Heart left ventricle (tissue), 16 donors: Measurements from ENCODE around the gene GALNT18. TPM values are rescaled to one million over a fixed set of nuclear protein-coding genes. Genes with fewer than 3 reads are reported as not detected.
A peak's percentile ranks its signal among the peaks of the same experiment; 100 is the strongest.

ENCODE experiments used
- ATAC-seq, 4 donors: fragments of 200-7000 bp; cut with Tn5 transposase; one replicate each; pipeline ENCODE4 v1.9.1; 2020 to 2022; ENCODE audit warnings: moderate library complexity in 4 of 4, mild to moderate bottlenecking in 3 of 4, moderate number of reproducible peaks in 1 of 4
- DNase-seq, 5 donors: peaks; one replicate each; pipeline ENCODE4 v3.0.0-alpha.2; 2020
- H3K27ac ChIP-seq, 12 donors: fragments of 200-600 bp; sonication (generic) in 4 of 12; one replicate each; pipeline versions ENCODE4 v1.5.0 to v1.8.0; 2016 to 2022; ENCODE audit warnings: mild to moderate bottlenecking in 2 of 12
- H3K27me3 ChIP-seq, 9 donors: fragments of 200-600 bp; sonication (generic) in 2 of 9; one replicate each; pipeline versions ENCODE4 v1.5.1 to v1.8.0; 2016 to 2022; ENCODE audit warnings: mild to moderate bottlenecking in 3 of 9
- H3K36me3 ChIP-seq, 9 donors: fragments of 200-600 bp; sonication (generic) in 2 of 9; one replicate each; pipeline versions ENCODE4 v1.5.0 to v1.8.0; 2018 to 2022; ENCODE audit warnings: mild to moderate bottlenecking in 2 of 9
- H3K4me1 ChIP-seq, 12 donors: fragments of 200-600 bp; sonication (generic) in 4 of 12; one replicate each; pipeline versions ENCODE4 v1.5.0 to v1.8.0; 2016 to 2022; ENCODE audit warnings: mild to moderate bottlenecking in 3 of 12
- H3K4me3 ChIP-seq, 12 donors: fragments of 200-600 bp; sonication (generic) in 4 of 12; one replicate each; pipeline versions ENCODE4 v1.5.0 to v1.8.0; 2017 to 2022; ENCODE audit warnings: mild to moderate bottlenecking in 9 of 12, moderate library complexity in 4 of 12
- H3K9me3 ChIP-seq, 12 donors: fragments of 200-600 bp; sonication (generic) in 4 of 12; one replicate each; pipeline versions ENCODE4 v1.5.0 to v1.8.0; 2016 to 2022; ENCODE audit warnings: mild to moderate bottlenecking in 1 of 12
- POLR2A ChIP-seq, 2 donors: fragments of 450-650 bp; IDR thresholded peaks; one replicate each; pipeline ENCODE4 v1.6.1; 2017; ENCODE audit warnings: antibody characterized with exemption in 2 of 2, mild to moderate bottlenecking in 2 of 2, moderate library complexity in 2 of 2
- WGBS, 4 donors: extraction: QIAGEN DNeasy Blood & Tissue Kit in 2 of 4; methylation state at CpG; one replicate each; pipeline versions ENCODE4 v1.1.5 to v1.1.7; 2013 to 2018; 5-methylcytosine and 5-hydroxymethylcytosine counted together
- intact Hi-C, 10 donors: fragments of 100-400 bp; cut with DNase I; formaldehyde crosslinking; loops; one replicate each; pipeline versions ENCODE4 v1.11.1 to v1.14.2; 2022
- polyA plus RNA-seq, 2 donors: library from polyadenylated mRNA; stranded (reverse); fragments of 200-250 nt; gene quantifications; one replicate each; pipeline ENCODE4 v1.2.3, GENCODE V29; 2013
- total RNA-seq, 9 donors: library from RNA; depleted of rRNA in 2 of 9; stranded (reverse); fragments of >200 nt in 2 of 9; fragmentation: NEBNext Ultra II Directional in 3 of 9; extraction: Animal tissue kit (Norgen Biotek cat#: 25700) in 3 of 9; gene quantifications; one replicate each; pipeline versions ENCODE4 v1.1.0 to v1.2.4, GENCODE V29; 2016 to 2023
- TF ChIP-seq, protein P1 (sequence below), 12 donors: fragments of 200-600 bp; sonication (generic) in 4 of 12; IDR thresholded peaks; one replicate each; pipeline versions ENCODE4 v1.5.0 to v1.8.0; 2018 to 2022; ENCODE audit warnings: antibody characterized with exemption in 12 of 12, mild to moderate bottlenecking in 5 of 12
- donor health status: ischemic (EF 13 %, LVEDD 7.1; RV severe dilation, severe dysfunction).
- donor health status: healthy with polysubstance abuse.
- donor health status: DM: no; HTN: yes; CAD: no.
- donor health status: DM: no; HTN: no; CAD: no.
- donor health status: ischemic (EF 25% LVEDD 6.9; RV normal size, moderate dysfunction).
- donor health status: ischemic (EF 25% LVEDD 5.7; RV mildly dilated, moderate dysfunction).
- donor health status: healthy.
- donor health status: DM: yes; HTN: yes; CAD: no.
- donor health status: ischemic (EF 35%, LVEDD 5.7; RV mildly dilated, moderate dysfunction).
- donor health status: nonischemic (EF 11% LVEDD 7.7; RV severe dilation, severe dysfunction).
- donor health status: DM: yes; HTN: yes; CAD: no.
- donor health status: PGD.
- donor health status: ischemic (EF 29% LVEDD 5.4; RV normal size, mild dysfunction).
- donor health status: nonischemic (EF 23%, LVEDD 6.1; RV moderate dilation, normal function).

Gene GALNT18
- total and polyA plus RNA-seq, 11 donors: 9.0 to 31.8 (median 17.3) TPM

DNA sequence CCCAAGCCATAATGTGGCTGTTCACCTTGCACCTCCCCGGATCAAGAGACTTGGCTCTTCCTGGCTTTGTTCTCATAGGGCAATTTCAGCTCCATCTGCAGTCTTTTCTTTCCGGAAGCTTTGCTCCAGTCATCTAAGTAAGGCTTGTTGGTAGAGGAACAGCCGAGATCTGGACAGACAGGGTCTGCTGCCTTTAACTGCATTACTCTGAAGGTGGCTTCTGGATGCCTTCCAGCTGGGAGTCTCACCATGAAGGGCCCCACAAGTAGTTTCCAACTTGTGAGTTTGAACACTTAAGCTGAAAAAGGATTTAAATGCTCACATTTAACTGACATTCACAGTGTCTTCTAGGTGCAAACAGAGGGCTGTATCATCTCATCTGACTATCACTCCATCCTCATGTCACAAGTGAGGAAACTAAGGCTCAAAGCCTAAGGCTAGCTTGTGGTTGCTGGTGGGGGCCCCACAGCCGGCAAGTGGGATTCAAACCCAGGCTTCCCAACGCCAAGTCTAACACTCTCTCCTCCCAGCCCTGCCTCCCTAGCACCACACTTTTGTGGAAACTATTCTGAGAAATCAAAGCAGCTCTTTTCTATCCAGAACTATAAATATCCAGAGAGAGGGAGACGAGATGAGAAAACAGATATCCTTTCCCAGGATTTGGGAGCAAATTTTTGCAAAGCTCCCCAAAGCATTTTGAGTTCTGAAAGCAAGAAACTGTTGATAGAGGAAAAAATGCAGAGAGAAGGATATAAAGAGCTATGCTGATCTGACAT is 58.4 kb downstream of the GALNT18 start:
- H3K9me3 ChIP-seq: no peaks in the 10 kb centered on the region
- WGBS, 4 donors: 51 to 62% (median 56%) methylated on average over 6 of the region's 6 CpGs
- no peaks in the 10 kb centered on the region for H3K27me3 ChIP-seq
- DNase-seq: no peak
- peak overlapping the region in 2 of 12 donors; percentile 36 to 40 for H3K27ac ChIP-seq
- no peaks in the 10 kb centered on the region for H3K36me3 ChIP-seq
- peaks cover 5 to 73% (median 35%) of the 10 kb centered on the region in 12 donors for H3K4me1 ChIP-seq
- TF ChIP-seq, protein P1, sequence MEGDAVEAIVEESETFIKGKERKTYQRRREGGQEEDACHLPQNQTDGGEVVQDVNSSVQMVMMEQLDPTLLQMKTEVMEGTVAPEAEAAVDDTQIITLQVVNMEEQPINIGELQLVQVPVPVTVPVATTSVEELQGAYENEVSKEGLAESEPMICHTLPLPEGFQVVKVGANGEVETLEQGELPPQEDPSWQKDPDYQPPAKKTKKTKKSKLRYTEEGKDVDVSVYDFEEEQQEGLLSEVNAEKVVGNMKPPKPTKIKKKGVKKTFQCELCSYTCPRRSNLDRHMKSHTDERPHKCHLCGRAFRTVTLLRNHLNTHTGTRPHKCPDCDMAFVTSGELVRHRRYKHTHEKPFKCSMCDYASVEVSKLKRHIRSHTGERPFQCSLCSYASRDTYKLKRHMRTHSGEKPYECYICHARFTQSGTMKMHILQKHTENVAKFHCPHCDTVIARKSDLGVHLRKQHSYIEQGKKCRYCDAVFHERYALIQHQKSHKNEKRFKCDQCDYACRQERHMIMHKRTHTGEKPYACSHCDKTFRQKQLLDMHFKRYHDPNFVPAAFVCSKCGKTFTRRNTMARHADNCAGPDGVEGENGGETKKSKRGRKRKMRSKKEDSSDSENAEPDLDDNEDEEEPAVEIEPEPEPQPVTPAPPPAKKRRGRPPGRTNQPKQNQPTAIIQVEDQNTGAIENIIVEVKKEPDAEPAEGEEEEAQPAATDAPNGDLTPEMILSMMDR (IDR thresholded peaks at IDR 0.05): no peak
- TF ChIP-seq POLR2A (IDR thresholded peaks at IDR 0.05): no peak
- intact Hi-C loops: no loop called here
- no peak overlapping the region for H3K4me3 ChIP-seq
- no peak for ATAC-seq

DNA sequence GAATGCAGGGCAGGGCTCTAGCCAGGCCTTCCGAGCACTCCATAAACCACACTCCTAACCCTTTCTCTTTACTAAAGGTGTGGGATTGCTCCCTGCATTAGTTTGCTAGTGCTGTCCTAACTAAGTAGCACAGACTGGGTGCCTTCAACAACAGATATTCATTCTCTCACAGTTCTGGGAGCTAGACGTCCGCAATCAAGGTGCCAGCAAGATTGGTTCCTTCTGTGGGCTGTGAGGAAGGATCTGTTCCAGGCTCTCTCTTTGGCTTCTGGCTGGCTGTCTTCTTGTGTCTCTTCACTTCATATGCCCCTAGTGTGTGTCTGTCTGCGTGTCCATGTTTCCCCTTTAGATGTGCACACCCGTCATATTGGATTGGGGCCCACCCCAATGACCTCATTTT is 59.8 kb downstream of the GALNT18 start:
- no peak for TF ChIP-seq POLR2A (IDR thresholded peaks at IDR 0.05)
- TF ChIP-seq, protein P1 (IDR thresholded peaks at IDR 0.05): no peak
- peaks cover 5 to 69% (median 31%) of the 10 kb centered on the region in 12 donors for H3K4me1 ChIP-seq

DNA sequence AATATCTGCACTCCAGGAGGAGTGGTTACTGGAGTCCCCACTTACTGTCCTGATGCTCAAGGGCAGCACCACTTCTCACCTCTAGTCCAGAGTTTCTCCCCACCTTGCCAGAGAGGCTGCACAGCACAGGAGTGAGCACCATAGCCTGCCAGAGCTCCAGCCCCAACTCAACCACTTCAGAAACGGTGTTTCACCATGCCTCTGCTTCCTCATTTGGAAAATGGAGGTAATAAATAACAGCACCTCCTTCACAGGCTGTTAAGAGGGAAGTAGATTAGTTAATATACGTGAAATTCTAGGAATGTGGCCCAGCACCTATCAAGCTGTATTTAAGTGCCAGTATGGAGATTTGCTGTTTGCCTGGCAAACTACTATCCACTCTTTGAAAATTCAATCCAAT is 63.0 kb downstream of the GALNT18 start:
- Histone ChIP-seq H3K4me1 (peaks cover 5 to 59% (median 34%) of the 10 kb centered on the region in 12 donors), H3K4me3 (no peak overlapping the region), H3K27me3 (no peaks in the 10 kb centered on the region), H3K36me3 (no peaks in the 10 kb centered on the region), H3K9me3 (no peaks in the 10 kb centered on the region), H3K27ac (peak overlapping the region in 5 of 12 donors; percentile 11 to 60 (median 45))
- WGBS, 4 donors: 69 to 77% (median 70%) methylated on average over 2 of the region's 2 CpGs
- intact Hi-C loops: no loop called here
- no peak for DNase-seq
- TF ChIP-seq, protein P1 (IDR thresholded peaks at IDR 0.05): no peak
- TF ChIP-seq POLR2A (IDR thresholded peaks at IDR 0.05): no peak
- ATAC-seq: no peak

More for the DNA sequence above, 59.8 kb downstream of the GALNT18 start:
- Histone ChIP-seq H3K27ac (no peak overlapping the region), H3K27me3 (no peaks in the 10 kb centered on the region), H3K9me3 (no peaks in the 10 kb centered on the region), H3K4me3 (no peak overlapping the region), H3K36me3 (no peaks in the 10 kb centered on the region)
- ATAC-seq (no peak), DNase-seq (no peak)
- intact Hi-C loops: no loop called here
- 83 to 90% (median 87%) methylated on average over 4 to 5 of the region's 5 CpGs for WGBS, 4 donors

DNA sequence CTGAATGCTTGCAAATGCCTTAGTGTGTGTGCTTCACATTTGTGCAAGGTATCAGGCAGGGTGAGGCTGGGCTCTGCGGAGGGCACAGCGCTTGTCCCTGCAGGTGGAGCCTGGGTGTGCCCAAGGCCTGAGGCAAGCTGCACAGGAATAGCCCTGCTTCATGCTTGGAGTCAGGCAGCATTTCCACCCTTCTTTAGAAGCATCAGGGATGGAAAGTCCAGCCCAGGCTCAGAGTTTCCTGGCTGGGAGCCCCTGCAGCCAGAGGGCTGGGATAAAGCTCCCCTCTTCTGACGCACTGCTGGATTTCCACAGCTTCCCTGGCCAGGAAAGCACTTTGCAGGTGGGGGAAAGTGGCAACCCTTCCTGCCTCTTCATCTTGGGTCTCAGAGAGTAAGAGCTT is 63.4 kb downstream of the GALNT18 start:
- Histone ChIP-seq H3K4me1 (peaks cover 4 to 59% (median 29%) of the 10 kb centered on the region in 12 donors), H3K4me3 (no peak overlapping the region), H3K9me3 (no peaks in the 10 kb centered on the region), H3K36me3 (no peaks in the 10 kb centered on the region), H3K27ac (peak overlapping the region in 5 of 12 donors; percentile 11 to 60 (median 45)), H3K27me3 (no peaks in the 10 kb centered on the region)
- intact Hi-C loops: no loop called here
- WGBS, 4 donors: 51 to 64% (median 54%) methylated on average over 3 of the region's 3 CpGs
- ATAC-seq: peak; percentile 59 to 87 (median 78)
- peak in 4 of 5 donors; percentile 45 to 55 (median 52) for DNase-seq
- TF ChIP-seq, protein P1 (IDR thresholded peaks at IDR 0.05): peak in 3 of 12 donors; percentile 9 to 30 (median 20)
- TF ChIP-seq POLR2A (IDR thresholded peaks at IDR 0.05): no peak
